Mucosa of descending colon (tissue), 3 donors: ENCODE results near the gene AP1S3. TPM values are rescaled to one million over a fixed set of nuclear protein-coding genes. Genes with fewer than 3 reads are reported as not detected.
"Not testable (repeated sequence)": the region's sequence is repeated elsewhere in the genome, so short reads cannot be mapped to it uniquely, and the experiment has no call there.

Experiments
- ATAC-seq: fragments of 200-7000 bp; cut with Tn5 transposase; one replicate; pipeline ENCODE4 v1.9.1; 2020; ENCODE audit warnings: mild to moderate bottlenecking, moderate library complexity
- DNase-seq, 3 donors: peaks; one replicate each; pipeline ENCODE4 v3.0.0-alpha.2; 2020
- H3K36me3 ChIP-seq: fragments of 200-600 bp; one replicate; pipeline ENCODE4 v1.8.0; 2021; ENCODE audit warnings: low read depth, mild to moderate bottlenecking
- H3K4me1 ChIP-seq: fragments of 200-600 bp; one replicate; pipeline ENCODE4 v1.8.0; 2021; ENCODE audit warnings: low read depth, mild to moderate bottlenecking
- H3K4me3 ChIP-seq: fragments of 200-600 bp; one replicate; pipeline ENCODE4 v1.8.0; 2021; ENCODE audit warnings: mild to moderate bottlenecking
- H3K9me3 ChIP-seq: fragments of 200-600 bp; one replicate; pipeline ENCODE4 v1.8.0; 2021; ENCODE audit warnings: mild to moderate bottlenecking
- intact Hi-C, 2 donors: fragments of 100-400 bp; cut with DNase I in 1 of 2; cut with micrococcal nuclease in 1 of 2; formaldehyde crosslinking; loops; one replicate each; pipeline versions ENCODE4 v1.11.0 to v1.11.1; 2022; cut with DNase I, micrococcal nuclease
- total RNA-seq, 3 donors: library from RNA; stranded (reverse); fragmentation: NEBNext Ultra II Directional in 2 of 3; extraction: Animal tissue kit (Norgen Biotek cat#: 25700) in 2 of 3; gene quantifications; one replicate each; pipeline versions ENCODE4 v1.2.1 to v1.2.4, GENCODE V29; 2021 to 2023
- TF ChIP-seq, protein P1 (sequence below): fragments of 200-600 bp; IDR thresholded peaks from one replicate; pipeline ENCODE4 v1.8.0; 2022; ENCODE audit warnings: antibody characterized with exemption, mild to moderate bottlenecking
- donor health status: DM: no; HTN: no; CAD: no; lungs with moderate emphysema.
- donor health status: DM: no; HTN: no; CAD: no.
- donor health status: DM: no; HTN: yes; CAD: no.

The AP1S3 gene
- total RNA-seq, 3 donors from 2014 or later = 3.5 to 8.6 (median 5.0) TPM

GRCh38 chr2:223800908-223801307 lies 36.5 kb downstream of the AP1S3 start:
- Histone ChIP-seq H3K36me3 (no peaks in the 10 kb centered on the region), H3K4me3 (no peak overlapping the region), H3K4me1 (no peaks in the 10 kb centered on the region), H3K9me3 (no peaks in the 10 kb centered on the region)
- TF ChIP-seq, protein P1, sequence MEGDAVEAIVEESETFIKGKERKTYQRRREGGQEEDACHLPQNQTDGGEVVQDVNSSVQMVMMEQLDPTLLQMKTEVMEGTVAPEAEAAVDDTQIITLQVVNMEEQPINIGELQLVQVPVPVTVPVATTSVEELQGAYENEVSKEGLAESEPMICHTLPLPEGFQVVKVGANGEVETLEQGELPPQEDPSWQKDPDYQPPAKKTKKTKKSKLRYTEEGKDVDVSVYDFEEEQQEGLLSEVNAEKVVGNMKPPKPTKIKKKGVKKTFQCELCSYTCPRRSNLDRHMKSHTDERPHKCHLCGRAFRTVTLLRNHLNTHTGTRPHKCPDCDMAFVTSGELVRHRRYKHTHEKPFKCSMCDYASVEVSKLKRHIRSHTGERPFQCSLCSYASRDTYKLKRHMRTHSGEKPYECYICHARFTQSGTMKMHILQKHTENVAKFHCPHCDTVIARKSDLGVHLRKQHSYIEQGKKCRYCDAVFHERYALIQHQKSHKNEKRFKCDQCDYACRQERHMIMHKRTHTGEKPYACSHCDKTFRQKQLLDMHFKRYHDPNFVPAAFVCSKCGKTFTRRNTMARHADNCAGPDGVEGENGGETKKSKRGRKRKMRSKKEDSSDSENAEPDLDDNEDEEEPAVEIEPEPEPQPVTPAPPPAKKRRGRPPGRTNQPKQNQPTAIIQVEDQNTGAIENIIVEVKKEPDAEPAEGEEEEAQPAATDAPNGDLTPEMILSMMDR = no peak
- intact Hi-C loops = no loop called here
- DNase-seq = no peak
- no peak for ATAC-seq

- DNase-seq = peak in 1 of 3 donors; percentile 23
- ATAC-seq = peak; percentile 16
- Histone ChIP-seq H3K4me3 (no peak overlapping the region), H3K36me3 (no peaks in the 10 kb centered on the region), H3K9me3 (no peaks in the 10 kb centered on the region), H3K4me1 (no peaks in the 10 kb centered on the region)
- TF ChIP-seq, protein P1 = no peak
- intact Hi-C loops = loop anchor here in 1 of 2 donors (5.0 kb wide), 1 partner anchor 826 kb away; no protein-coding TSS in a partner anchor
Measured at GRCh38 chr2:223797811-223798721, 39.3 kb downstream of the AP1S3 start.

GRCh38 chr2:223797037-223797436 lies 40.3 kb downstream of the AP1S3 start:
- Histone ChIP-seq H3K4me1 (no peaks in the 10 kb centered on the region), H3K9me3 (no peaks in the 10 kb centered on the region), H3K4me3 (no peak overlapping the region), H3K36me3 (no peaks in the 10 kb centered on the region)
- DNase-seq = no peak
- ATAC-seq = peak; percentile 81
- intact Hi-C loops = loop anchor here in 1 of 2 donors (5.0 kb wide), 1 partner anchor 825 kb away; no protein-coding TSS in a partner anchor
- TF ChIP-seq, protein P1 = no peak

GRCh38 chr2:223789423-223789822 lies 48.0 kb downstream of the AP1S3 start:
- H3K4me1 ChIP-seq = peaks cover 5% of the 10 kb centered on the region
- H3K4me3 ChIP-seq = no peak overlapping the region
- intact Hi-C loops = no loop called here
- DNase-seq (no peak), ATAC-seq (no peak)
- no peaks in the 10 kb centered on the region for H3K9me3 ChIP-seq
- TF ChIP-seq, protein P1 = no peak
- H3K36me3 ChIP-seq = no peaks in the 10 kb centered on the region

- no peak overlapping the region for H3K4me3 ChIP-seq
- peaks cover 5% of the 10 kb centered on the region for H3K4me1 ChIP-seq
- H3K36me3 ChIP-seq = no peaks in the 10 kb centered on the region
- no peak for ATAC-seq
- TF ChIP-seq, protein P1 = no peak
- H3K9me3 ChIP-seq = no peaks in the 10 kb centered on the region
- DNase-seq = no peak
- intact Hi-C loops = no loop called here
Measured at GRCh38 chr2:223788826-223789225, 48.6 kb downstream of the AP1S3 start.

DNA sequence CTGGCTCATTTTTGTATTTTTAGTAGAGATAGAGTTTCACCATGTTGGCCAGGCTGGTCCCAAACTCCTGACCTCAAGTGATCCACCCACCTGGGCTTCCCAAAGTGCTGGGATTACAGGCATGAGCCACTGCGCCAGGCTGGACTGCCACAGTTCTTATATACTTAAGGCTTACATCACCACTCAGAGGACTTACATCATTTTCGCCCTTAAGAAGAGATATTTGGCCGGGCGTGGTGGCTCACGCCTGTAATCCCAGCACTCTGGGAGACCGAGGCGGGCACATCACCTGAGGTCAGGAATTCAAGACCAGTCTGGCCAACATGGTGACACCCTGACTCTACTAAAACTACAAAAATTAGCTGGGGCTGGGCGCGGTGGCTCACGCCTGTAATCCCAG lies 49.3 kb downstream of the AP1S3 start:
- H3K4me3 ChIP-seq, H3K9me3 ChIP-seq, intact Hi-C loops, ATAC-seq, DNase-seq, H3K36me3 ChIP-seq, H3K4me1 ChIP-seq: not testable (repeated sequence)
